IPS-20b (cell line): ENCODE data around the gene EFHC1.
A peak's percentile ranks its signal among the peaks of the same experiment; 100 is the strongest.

Experiments used
- H3K27ac ChIP-seq: one replicate; pipeline ENCODE4 v1.5.1; 2013; ENCODE audit warnings: low read length
- H3K27me3 ChIP-seq: 2 replicates; pipeline ENCODE4 v1.6.1; 2013; ENCODE audit warnings: mild to moderate bottlenecking, low read length, inconsistent platforms; ENCODE audit not compliant: insufficient read depth
- H3K36me3 ChIP-seq: 2 replicates; pipeline ENCODE4 v1.6.1; 2013; ENCODE audit warnings: low read depth, mild to moderate bottlenecking, inconsistent platforms, low read length, moderate library complexity; ENCODE audit not compliant: insufficient read depth
- H3K4me1 ChIP-seq: 2 replicates; pipeline ENCODE4 v1.6.1; 2013; ENCODE audit warnings: mild to moderate bottlenecking, control low read depth, inconsistent platforms, low read length, moderate library complexity; ENCODE audit not compliant: insufficient read depth
- H3K4me3 ChIP-seq: 2 replicates; pipeline ENCODE4 v1.5.1; 2013; ENCODE audit warnings: mild to moderate bottlenecking, low read length, inconsistent platforms
- H3K9ac ChIP-seq: 2 replicates; pipeline ENCODE4 v1.6.1; 2013; ENCODE audit warnings: low read depth, mild to moderate bottlenecking, inconsistent platforms, low read length, moderate library complexity
- H3K9me3 ChIP-seq: 2 replicates; pipeline ENCODE4 v1.6.1; 2013; ENCODE audit warnings: mild to moderate bottlenecking, low read depth, low read length, inconsistent platforms; ENCODE audit not compliant: insufficient read depth

The EFHC1 gene

GRCh38 chr6:52496631-52497030 lies 76.5 kb downstream of the EFHC1 start:
- Histone ChIP-seq H3K4me3 (no peak overlapping the region), H3K4me1 (peaks cover 8% of the 10 kb centered on the region; the same call in 1 of the 2 replicates), H3K36me3 (0 out of 2 replicates have a peak, but pooled peaks cover under 1% of the 10 kb centered on the region), H3K9ac (no peak overlapping the region), H3K9me3 (no peaks in the 10 kb centered on the region), H3K27me3 (no peaks in the 10 kb centered on the region), H3K27ac (no peak overlapping the region)

GRCh38 chr6:52497652-52498408 lies 77.7 kb downstream of the EFHC1 start:
- Histone ChIP-seq H3K9ac (no peak overlapping the region), H3K4me3 (no peak overlapping the region)

GRCh38 chr6:52498538-52499017 lies 78.4 kb downstream of the EFHC1 start:
- no peak overlapping the region for H3K4me3 ChIP-seq
- peaks cover 11% of the 10 kb centered on the region; the same call in 1 of the 2 replicates for H3K4me1 ChIP-seq
- H3K27ac ChIP-seq: no peak overlapping the region
- no peaks in the 10 kb centered on the region for H3K9me3 ChIP-seq
- 0 out of 2 replicates have a peak, but pooled peaks cover 14% of the 10 kb centered on the region for H3K36me3 ChIP-seq
- H3K9ac ChIP-seq: no peak overlapping the region
- no peaks in the 10 kb centered on the region for H3K27me3 ChIP-seq

More at GRCh38 chr6:52497652-52498408, 77.7 kb downstream of the EFHC1 start:
- Histone ChIP-seq H3K36me3 (0 out of 2 replicates have a peak, but pooled peaks cover 12% of the 10 kb centered on the region), H3K4me1 (peaks cover 8% of the 10 kb centered on the region; the same call in 1 of the 2 replicates), H3K27ac (no peak overlapping the region), H3K9me3 (no peaks in the 10 kb centered on the region), H3K27me3 (no peaks in the 10 kb centered on the region)

- Histone ChIP-seq H3K36me3 (0 out of 2 replicates have a peak, but pooled peaks cover 14% of the 10 kb centered on the region), H3K9ac (no peak overlapping the region), H3K27me3 (no peaks in the 10 kb centered on the region), H3K4me3 (no peak overlapping the region), H3K4me1 (peaks cover 11% of the 10 kb centered on the region; the same call in 1 of the 2 replicates), H3K27ac (no peak overlapping the region), H3K9me3 (no peaks in the 10 kb centered on the region)
Observed at GRCh38 chr6:52499026-52499425, 78.9 kb downstream of the EFHC1 start.

- Histone ChIP-seq H3K9ac (no peak overlapping the region), H3K27ac (no peak overlapping the region)
Observed at GRCh38 chr6:52499681-52500236, 79.6 kb downstream of the EFHC1 start.

GRCh38 chr6:52500238-52501129 lies 80.3 kb downstream of the EFHC1 start:
- H3K27me3 ChIP-seq: no peaks in the 10 kb centered on the region
- peaks cover 11% of the 10 kb centered on the region; the same call in 1 of the 2 replicates for H3K4me1 ChIP-seq
- H3K9ac ChIP-seq: no peak overlapping the region

More at GRCh38 chr6:52499681-52500236, 79.6 kb downstream of the EFHC1 start:
- Histone ChIP-seq H3K4me3 (no peak overlapping the region), H3K36me3 (0 out of 2 replicates have a peak, but pooled peaks cover 16% of the 10 kb centered on the region), H3K27me3 (no peaks in the 10 kb centered on the region), H3K4me1 (peaks cover 11% of the 10 kb centered on the region; the same call in 1 of the 2 replicates), H3K9me3 (no peaks in the 10 kb centered on the region)

GRCh38 chr6:52502306-52503029 lies 82.3 kb downstream of the EFHC1 start:
- no peak overlapping the region for H3K27ac ChIP-seq
- no peak overlapping the region for H3K4me3 ChIP-seq
- H3K9ac ChIP-seq: no peak overlapping the region
- H3K9me3 ChIP-seq: no peaks in the 10 kb centered on the region
- H3K36me3 ChIP-seq: peaks cover 30% of the 10 kb centered on the region; the same call in 1 of the 2 replicates
- no peaks in the 10 kb centered on the region for H3K27me3 ChIP-seq
- H3K4me1 ChIP-seq: peaks cover 11% of the 10 kb centered on the region; the same call in 1 of the 2 replicates

More at GRCh38 chr6:52500238-52501129, 80.3 kb downstream of the EFHC1 start:
- Histone ChIP-seq H3K9me3 (no peaks in the 10 kb centered on the region), H3K36me3 (0 out of 2 replicates have a peak, but pooled peaks cover 20% of the 10 kb centered on the region), H3K27ac (no peak overlapping the region), H3K4me3 (no peak overlapping the region)

- H3K9ac ChIP-seq: peak overlapping the region; percentile 7; the same call in 1 of the 2 replicates
- H3K4me3 ChIP-seq: no peak overlapping the region
- H3K9me3 ChIP-seq: no peaks in the 10 kb centered on the region
- H3K27me3 ChIP-seq: no peaks in the 10 kb centered on the region
- H3K4me1 ChIP-seq: peaks cover 11% of the 10 kb centered on the region; the same call in 1 of the 2 replicates
- H3K36me3 ChIP-seq: peaks cover 38% of the 10 kb centered on the region; the same call in 1 of the 2 replicates
- no peak overlapping the region for H3K27ac ChIP-seq
Observed at GRCh38 chr6:52503323-52503747, 83.2 kb downstream of the EFHC1 start.

- H3K9me3 ChIP-seq: no peaks in the 10 kb centered on the region
- no peak overlapping the region for H3K4me3 ChIP-seq
- H3K27me3 ChIP-seq: no peaks in the 10 kb centered on the region
- no peak overlapping the region for H3K27ac ChIP-seq
- peaks cover 7% of the 10 kb centered on the region; the same call in 1 of the 2 replicates for H3K4me1 ChIP-seq
- H3K36me3 ChIP-seq: peaks cover 43% of the 10 kb centered on the region
- H3K9ac ChIP-seq: peak overlapping the region; percentile 7; the same call in 1 of the 2 replicates
Observed at GRCh38 chr6:52503851-52504781, 84.0 kb downstream of the EFHC1 start.

- no peaks in the 10 kb centered on the region for H3K27me3 ChIP-seq
- H3K4me1 ChIP-seq: peaks cover 6% of the 10 kb centered on the region; the same call in 1 of the 2 replicates
- no peak overlapping the region for H3K27ac ChIP-seq
- no peaks in the 10 kb centered on the region for H3K9me3 ChIP-seq
- no peak overlapping the region for H3K4me3 ChIP-seq
- no peak overlapping the region for H3K9ac ChIP-seq
- H3K36me3 ChIP-seq: peaks cover 49% of the 10 kb centered on the region
Observed at GRCh38 chr6:52504782-52505136, 84.6 kb downstream of the EFHC1 start.
